Measurements from ENCODE around the gene ALK.

The ALK gene

GRCh38 chr2:29480426-29480825 lies 441.0 kb downstream of the ALK start:
- no peak for DNase-seq

DNA sequence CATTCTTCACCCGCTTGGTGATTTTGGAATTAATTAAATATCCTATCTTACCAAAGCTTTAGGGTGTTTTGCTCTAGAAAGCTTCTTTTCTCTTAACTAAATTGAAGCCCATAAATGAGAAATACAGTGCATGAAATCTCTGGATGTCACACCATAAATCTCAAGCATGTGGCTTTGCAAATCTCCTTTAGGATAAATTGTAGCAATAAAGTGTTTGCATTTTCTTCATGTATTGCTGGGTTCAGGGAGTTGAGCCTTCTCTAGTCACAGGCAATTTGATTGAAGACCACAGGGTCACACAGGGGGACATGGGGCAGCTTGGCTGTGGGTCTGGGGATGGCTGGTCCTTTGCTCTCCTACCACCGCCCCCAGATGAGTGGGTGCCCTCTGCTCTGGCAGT lies 442.0 kb downstream of the ALK start:
- no peak for DNase-seq

- DNase-seq = no peak
Observed at GRCh38 chr2:29478641-29479040, 442.7 kb downstream of the ALK start.

GRCh38 chr2:29477186-29477585 lies 444.2 kb downstream of the ALK start:
- DNase-seq = no peak

DNA sequence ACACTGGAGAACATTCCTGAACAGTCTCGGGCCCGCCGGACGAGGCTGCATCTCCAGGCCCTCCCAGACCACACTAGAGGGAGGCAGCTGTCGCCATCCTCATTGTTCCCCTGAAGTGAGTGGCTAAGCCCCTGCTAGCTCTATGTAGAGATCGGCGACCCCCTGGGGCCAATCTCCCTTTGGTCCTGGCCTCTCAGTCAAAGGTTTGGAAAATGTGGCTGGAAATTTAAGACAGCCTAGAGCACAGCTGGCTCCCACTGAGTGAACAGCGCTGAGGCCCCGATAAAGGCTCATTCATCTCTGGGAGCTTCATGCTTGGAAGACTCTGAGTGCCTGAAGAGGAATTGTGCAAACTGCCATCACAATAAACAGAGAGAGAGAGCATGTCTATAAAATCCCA lies 445.9 kb downstream of the ALK start:
- no peak for DNase-seq

DNA sequence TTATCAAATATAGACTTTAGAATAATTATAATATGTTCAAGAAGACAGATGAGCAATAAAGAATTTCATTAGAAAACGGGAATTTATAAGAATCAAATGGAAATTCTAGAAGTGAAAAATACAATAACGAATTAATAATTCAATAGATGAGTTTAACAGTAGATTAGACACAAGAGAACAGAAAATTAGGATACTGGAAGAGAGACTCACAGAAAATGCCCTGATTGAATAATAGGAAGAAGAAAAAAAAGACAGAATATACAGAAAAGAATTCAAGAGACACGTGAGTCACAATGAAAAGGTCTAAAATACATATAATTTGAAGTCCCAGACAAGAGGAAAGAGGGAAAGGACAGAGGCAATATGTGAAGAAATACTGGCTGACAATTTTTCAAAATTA lies 451.4 kb downstream of the ALK start:
- DNase-seq = no peak

DNA sequence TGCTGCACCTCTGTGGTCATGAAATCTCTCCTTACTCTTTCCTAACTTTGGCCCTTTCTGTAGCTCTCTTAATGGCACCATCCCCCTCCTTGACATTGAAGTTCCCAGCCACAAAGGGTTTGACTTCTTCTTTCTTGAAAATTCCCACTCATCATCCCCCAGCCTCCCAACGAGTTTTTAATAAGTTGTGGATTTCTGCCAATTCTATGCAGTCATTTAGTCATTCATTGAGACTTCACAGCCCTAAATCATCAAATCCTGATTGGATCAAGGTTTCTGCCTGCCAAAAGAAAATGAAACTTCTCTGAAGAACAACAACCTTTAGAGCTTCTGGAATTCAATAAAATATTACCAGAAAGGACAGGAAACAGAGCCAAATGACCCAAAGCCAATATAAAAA lies 451.9 kb downstream of the ALK start:
- DNase-seq = no peak

DNA sequence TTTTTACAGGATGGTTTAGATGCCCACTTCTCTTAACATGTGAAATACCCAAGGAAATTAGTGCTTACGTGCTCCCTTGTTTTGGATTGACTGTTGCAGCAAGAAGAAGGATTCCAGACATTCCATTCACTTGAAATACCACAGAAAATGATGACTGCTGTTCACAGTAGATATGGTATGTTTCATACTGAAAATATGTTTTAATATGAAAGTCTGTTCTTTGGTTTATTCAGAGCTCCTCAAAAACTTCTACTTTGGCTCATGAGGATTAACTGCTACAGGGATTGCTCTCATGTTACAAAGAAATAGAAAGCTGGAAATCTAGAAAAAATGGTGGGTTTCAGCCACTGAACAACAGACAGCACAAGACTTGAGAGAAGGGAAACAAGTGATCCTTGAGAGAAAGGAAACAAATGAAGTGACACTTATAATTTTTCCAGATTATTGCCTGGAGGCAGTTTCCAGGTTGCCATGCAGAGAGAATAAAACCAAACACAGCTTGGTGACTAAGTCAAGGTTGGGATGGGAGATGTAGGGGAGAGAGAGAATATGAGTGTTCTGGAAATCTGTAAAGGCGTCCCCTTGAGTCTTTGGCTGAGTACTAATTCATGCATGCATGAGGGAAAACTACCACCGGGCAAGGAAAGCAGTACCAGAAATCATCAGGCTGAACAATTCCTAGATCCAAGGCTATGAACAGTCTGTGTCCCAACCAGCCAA lies 458.0 kb downstream of the ALK start:
- DNase-seq = no peak

DNA sequence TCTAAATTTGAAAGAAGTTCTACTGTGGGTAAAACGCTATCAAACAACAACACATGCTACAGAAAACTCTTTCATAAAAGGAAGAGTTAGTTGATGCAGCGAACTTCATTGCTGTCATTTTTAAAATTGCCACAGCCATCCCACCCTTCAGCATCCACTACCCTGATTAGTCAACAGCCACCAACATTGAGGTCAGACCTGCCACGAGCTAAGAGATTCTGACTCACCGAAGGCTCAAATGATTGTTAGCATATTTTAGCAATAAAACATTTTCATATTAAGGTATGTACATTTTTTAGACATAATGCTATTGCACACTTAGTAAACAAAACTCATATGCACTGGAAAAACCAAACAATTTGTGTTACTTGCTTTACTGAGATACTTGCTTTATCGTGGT lies 459.1 kb downstream of the ALK start:
- DNase-seq = no peak

DNA sequence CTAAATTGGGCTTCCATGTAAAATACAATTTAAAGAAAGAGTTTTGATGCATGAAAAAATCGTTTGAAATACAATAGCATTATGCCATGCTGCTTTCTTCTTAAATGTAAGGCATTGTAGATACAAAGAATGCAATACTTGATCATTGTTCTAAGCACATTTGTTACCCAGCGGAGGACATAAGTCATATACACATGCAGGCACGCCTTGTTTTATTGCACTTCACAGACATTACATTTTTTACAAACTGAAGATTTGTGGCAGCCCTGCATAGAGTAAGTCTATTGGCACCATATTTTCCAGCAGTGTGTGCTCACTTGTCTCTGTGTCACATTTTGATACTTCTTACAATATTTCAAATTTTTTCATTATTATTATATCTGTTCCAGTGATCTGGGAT lies 461.2 kb downstream of the ALK start:
- no peak for DNase-seq

DNA sequence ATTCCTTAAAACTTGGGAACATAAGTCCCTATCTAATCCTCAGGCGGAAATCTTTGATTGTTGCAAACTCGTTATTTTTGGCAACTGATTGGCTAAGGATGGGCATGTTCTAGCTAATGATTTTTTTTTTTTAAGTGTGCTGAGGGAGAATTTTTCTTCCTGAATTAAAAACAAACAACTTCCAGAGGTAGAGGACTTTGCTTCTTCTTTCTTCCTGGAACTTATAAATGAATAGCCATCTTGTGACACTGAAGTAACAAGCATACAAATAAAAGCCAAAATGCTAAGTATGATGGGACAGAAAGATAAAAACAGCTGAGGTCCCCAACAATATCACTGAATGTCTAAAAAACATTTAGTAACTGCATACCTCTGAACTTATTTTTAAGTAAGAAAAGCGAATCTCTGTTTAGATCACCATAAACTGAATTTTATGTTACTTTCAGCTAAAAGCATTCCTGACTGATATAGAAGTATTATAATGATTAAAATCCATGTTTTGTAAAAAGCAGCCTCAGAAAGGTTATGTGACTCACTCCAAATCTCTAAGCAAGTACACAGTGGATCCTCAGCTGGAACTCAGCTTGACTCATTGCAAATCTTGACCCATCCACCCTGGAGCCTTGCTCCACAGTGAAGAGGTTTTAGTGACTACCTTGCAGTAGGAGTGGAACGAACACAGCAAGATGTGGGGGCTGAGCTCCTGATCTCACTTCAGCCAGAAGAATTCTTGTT lies 461.8 kb downstream of the ALK start:
- DNase-seq = no peak

DNA sequence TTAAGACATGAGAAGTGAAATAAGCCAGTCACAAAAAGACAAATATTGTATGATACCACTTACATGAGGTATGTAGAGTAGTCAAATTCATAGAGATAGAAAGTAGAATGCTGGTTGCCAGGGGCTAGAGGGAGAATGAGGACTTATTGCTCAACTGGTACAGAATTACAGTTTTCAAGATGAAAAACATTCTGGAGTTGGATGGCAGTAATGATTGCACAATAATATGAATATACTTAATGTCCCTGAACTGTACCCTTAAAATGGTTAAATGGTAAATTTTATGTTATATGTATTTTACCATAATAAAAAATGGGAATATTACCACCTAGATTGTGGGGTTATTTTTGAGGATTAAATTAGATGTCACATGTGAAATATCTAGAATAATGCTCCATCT lies 465.0 kb downstream of the ALK start:
- no peak for DNase-seq

GRCh38 chr2:29455200-29455860 lies 466.1 kb downstream of the ALK start:
- no peak for DNase-seq

- DNase-seq = no peak
Observed at GRCh38 chr2:29452036-29452435, 469.4 kb downstream of the ALK start.

DNA sequence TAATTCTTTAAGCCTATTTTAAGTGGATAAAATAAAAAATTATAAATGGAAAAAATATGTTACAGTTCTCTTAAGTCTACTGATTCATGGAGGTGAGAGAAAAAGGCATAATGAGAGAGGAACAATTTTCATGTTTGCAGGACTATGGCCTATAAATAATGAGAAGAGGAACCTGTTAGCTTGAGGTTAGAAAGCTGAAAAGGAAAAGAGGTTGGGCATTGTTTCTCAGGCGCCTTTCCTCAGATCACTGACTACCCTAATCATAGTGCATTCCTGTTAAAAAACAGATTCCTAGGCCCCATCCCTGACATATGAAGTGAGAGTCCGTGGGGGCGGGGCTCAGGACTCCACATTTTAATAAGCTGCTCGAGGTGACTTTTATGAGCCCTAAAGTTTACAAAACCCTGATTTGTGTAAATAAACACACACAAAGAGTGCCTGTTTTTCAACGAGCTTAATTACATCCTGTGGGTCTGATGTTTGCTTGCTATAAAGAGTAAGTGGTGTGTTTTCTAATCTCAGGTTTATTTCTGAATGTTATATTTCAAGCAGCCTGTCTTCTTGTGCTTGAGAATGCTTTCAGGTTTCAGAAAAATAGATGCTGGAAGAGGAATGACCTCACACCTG lies 470.7 kb downstream of the ALK start:
- DNase-seq = no peak

GRCh38 chr2:29449499-29449898 lies 471.9 kb downstream of the ALK start:
- DNase-seq = no peak

DNA sequence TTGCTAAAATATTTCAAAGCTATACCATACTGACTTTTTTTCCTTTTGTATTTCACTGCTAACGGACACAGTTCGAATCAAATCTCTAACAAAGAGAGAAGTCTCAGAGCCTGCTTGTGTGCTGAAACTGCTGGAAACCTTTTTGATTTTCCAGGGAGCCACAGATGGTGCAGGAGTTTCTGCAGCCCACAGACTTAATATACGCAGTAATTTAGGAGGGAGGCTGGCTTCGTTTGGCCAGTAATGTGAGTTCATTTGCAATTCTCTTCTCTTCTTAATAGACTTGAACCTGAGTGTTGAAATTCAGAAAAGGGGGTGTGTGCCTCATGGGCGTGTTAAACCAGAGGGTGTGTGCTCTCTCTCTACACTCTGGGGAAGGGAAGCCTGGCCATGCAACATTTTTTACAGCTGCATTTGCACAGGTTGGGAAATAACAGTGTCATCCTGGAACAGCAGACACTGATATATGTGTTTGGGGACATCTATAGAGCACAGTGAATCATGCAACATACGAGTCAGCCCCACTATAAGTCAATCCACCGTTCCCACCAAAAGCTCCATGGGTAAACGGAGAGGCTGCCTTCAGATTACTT lies 473.2 kb downstream of the ALK start:
- no peak for DNase-seq

DNA sequence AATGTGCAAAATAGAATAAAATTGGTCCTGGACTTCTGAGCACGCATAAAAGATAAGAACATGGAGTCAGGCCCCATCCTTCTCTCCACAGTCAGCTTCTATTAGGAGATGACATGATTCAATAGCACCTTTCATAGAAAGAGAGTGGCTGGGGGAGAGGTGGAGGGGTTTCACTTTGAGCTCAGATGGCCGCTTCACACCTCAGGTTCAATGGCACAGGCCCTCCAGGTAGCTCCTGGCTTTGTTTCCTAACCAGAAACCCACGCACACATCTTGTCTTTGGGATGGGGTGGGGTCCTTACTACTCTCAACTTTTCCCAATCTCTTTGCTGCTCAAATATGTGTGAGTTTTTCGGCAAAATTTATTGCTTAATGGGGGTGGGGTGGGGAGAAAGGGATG lies 473.9 kb downstream of the ALK start:
- DNase-seq = no peak

DNA sequence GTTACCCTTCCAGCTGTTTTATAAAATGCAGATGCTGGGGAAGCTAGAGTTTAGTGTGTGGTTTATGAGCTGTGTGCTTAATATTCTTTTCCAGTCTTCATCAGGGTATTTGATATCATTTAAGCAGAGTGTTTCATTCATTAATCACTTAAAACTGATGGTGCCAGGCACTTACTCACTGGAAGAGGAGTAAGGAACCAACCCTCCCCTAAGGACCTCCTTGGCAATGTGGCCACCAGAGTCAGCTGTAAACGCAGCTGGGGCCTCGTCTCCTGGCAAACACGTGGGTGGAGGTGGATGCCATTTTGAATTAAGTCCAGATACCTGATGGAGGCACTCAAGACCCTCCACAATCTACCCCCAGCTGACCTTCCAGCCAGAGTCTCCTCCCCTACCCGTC lies 474.5 kb downstream of the ALK start:
- DNase-seq = no peak

- DNase-seq = no peak
Observed at GRCh38 chr2:29444150-29444549, 477.2 kb downstream of the ALK start.

- no peak for DNase-seq
Observed at GRCh38 chr2:29443627-29444026, 477.8 kb downstream of the ALK start.

DNA sequence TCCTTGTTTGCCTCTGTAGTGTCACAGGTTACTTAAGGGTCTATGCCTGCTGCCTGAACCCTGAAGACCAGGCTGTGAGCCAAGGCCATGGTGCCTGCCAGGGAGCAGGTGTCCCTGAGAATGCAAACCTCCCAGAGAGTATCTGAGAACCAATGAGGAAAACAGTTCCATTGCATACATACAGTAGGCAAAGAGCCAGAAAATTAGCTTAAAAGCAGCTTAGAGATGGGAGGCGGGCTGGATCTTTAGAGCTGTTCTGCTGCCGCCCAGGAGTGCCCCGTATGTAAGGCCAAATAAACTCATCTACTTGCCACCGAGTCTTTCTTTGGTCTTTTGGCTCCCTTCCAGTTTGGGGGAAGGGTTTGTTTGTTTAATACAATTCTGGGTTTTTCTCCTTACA lies 478.2 kb downstream of the ALK start:
- no peak for DNase-seq

DNA sequence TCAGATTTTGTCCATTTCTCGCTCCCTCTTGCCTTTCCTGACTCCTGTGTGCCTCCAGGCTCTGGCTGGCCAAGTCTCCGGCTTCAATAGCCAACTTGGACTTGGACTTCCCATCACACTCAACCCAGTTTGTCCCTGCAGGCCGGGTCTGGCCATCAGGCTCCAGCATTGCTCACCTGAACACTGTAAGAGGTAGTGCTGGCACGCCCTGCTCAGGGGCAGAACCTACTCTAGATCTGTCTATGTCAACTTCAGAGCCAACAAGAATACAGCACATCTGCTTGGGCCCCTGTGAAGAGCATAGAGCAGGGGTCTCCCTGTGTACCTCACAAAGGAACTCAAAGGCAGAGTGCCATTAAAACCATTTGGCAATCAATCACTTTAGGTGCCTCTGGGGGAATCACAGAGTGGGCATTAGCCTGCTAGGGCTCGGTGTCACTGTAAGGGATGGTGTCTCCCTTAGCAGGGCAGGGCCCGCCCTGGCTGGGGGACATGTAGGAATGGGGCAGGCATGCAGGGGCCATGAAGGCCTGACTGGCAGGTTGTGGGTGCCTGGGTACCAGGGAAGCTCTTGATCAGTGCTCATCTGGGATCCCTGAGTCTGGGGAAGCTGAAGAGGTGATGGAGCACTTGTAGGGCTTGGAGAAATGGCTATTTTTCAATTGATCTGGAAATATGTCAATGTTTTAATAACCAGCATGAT lies 480.3 kb downstream of the ALK start:
- no peak for DNase-seq
